ENCODE data around the gene ADAM8. TPM values are rescaled to one million over a fixed set of nuclear protein-coding genes. Genes with fewer than 3 reads are reported as not detected.
"Not testable (repeated sequence)": the region's sequence is repeated elsewhere in the genome, so short reads cannot be mapped to it uniquely, and the experiment has no call there.

Gene ADAM8
- total RNA-seq, 2 experiments from 2014 or later: 142 to 173 TPM

- ATAC-seq: no peak
- CTCF ChIA-PET: no interaction called here
- no peak for DNase-seq
- Mint-ChIP-seq H3K4me1 (peaks cover 16% of the 10 kb centered on the region), H3K36me3 (no peaks in the 10 kb centered on the region), H3K27ac (no peak overlapping the region), H3K4me3 (no peak overlapping the region), H3K9me3 (ENCODE audit: low read depth) (no peaks in the 10 kb centered on the region), H3K27me3 (peaks cover 60% of the 10 kb centered on the region)
These were observed 45.3 kb downstream of the ADAM8 start for GRCh38 chr10:133231244-133231945.

- Mint-ChIP-seq H3K4me1 (peaks cover 21% of the 10 kb centered on the region), H3K9me3 (ENCODE audit: low read depth) (no peaks in the 10 kb centered on the region), H3K4me3 (no peak overlapping the region), H3K27me3 (peaks cover 60% of the 10 kb centered on the region), H3K36me3 (no peaks in the 10 kb centered on the region), H3K27ac (no peak overlapping the region)
- CTCF ChIA-PET: no interaction called here
- DNase-seq: no peak
- no peak for ATAC-seq
These were observed 46.1 kb downstream of the ADAM8 start for GRCh38 chr10:133230387-133231195.

GRCh38 chr10:133230044-133230361 is 46.7 kb downstream of the ADAM8 start, which contains the start of gene UTF1:
Gene UTF1, plus strand, starts transcription at chr10:133230217. Its CDS starts 72 bp downstream, at chr10:133230289.
- Mint-ChIP-seq H3K36me3 (no peaks in the 10 kb centered on the region), H3K27me3 (peaks cover 58% of the 10 kb centered on the region), H3K27ac (no peak within 1 kb of the TSS), H3K4me3 (peak within 1 kb of the TSS; percentile 28), H3K9me3 (ENCODE audit: low read depth) (no peaks in the 10 kb centered on the region), H3K4me1 (peaks cover 26% of the 10 kb centered on the region)
- no peak for ATAC-seq
- no peak for DNase-seq
- CTCF ChIA-PET: no interaction called here

GRCh38 chr10:133229265-133230043 is 47.2 kb downstream of the ADAM8 start:
- CTCF ChIA-PET: no interaction called here
- ATAC-seq: no peak
- peaks cover 26% of the 10 kb centered on the region for H3K4me1 Mint-ChIP-seq
- peak overlapping the region; percentile 28 for H3K4me3 Mint-ChIP-seq
- H3K36me3 Mint-ChIP-seq: no peaks in the 10 kb centered on the region
- H3K27ac Mint-ChIP-seq: no peak overlapping the region
- H3K9me3 Mint-ChIP-seq (ENCODE audit: low read depth): no peaks in the 10 kb centered on the region
- DNase-seq: no peak
- H3K27me3 Mint-ChIP-seq: peaks cover 55% of the 10 kb centered on the region

- H3K27ac Mint-ChIP-seq: no peak overlapping the region
- peaks cover 26% of the 10 kb centered on the region for H3K4me1 Mint-ChIP-seq
- DNase-seq (no peak), ATAC-seq (no peak)
- H3K4me3 Mint-ChIP-seq: no peak overlapping the region
- CTCF ChIA-PET: interaction anchor here (2.0 to 3.0 kb wide), 2 partner anchors 48 to 84 kb away, joined by 6 to 17 read pairs; no protein-coding TSS in a partner anchor
- peaks cover 40% of the 10 kb centered on the region for H3K27me3 Mint-ChIP-seq
- no peaks in the 10 kb centered on the region for H3K36me3 Mint-ChIP-seq
- no peaks in the 10 kb centered on the region for H3K9me3 Mint-ChIP-seq (ENCODE audit: low read depth)
These were observed 49.4 kb downstream of the ADAM8 start for GRCh38 chr10:133227256-133227655.

GRCh38 chr10:133226251-133226808 is 50.3 kb downstream of the ADAM8 start:
- H3K27ac Mint-ChIP-seq: peak overlapping the region; percentile 79
- peaks cover 32% of the 10 kb centered on the region for H3K27me3 Mint-ChIP-seq
- no peaks in the 10 kb centered on the region for H3K36me3 Mint-ChIP-seq
- ATAC-seq (peak; percentile 55), DNase-seq (peak; percentile 60)
- peaks cover 26% of the 10 kb centered on the region for H3K4me1 Mint-ChIP-seq
- CTCF ChIA-PET: interaction anchor here (0.6 to 3.0 kb wide), 5 partner anchors 31 to 89 kb away, joined by 3 to 17 read pairs (median 6); no protein-coding TSS in a partner anchor
- peak overlapping the region; percentile 58 for H3K4me3 Mint-ChIP-seq
- no peaks in the 10 kb centered on the region for H3K9me3 Mint-ChIP-seq (ENCODE audit: low read depth)

GRCh38 chr10:133225707-133226191 is 50.9 kb downstream of the ADAM8 start:
- H3K27ac Mint-ChIP-seq: peak overlapping the region; percentile 79
- H3K36me3 Mint-ChIP-seq: no peaks in the 10 kb centered on the region
- peak overlapping the region; percentile 58 for H3K4me3 Mint-ChIP-seq
- peaks cover 26% of the 10 kb centered on the region for H3K4me1 Mint-ChIP-seq
- H3K27me3 Mint-ChIP-seq: peaks cover 34% of the 10 kb centered on the region
- DNase-seq (peak; percentile 58), ATAC-seq (peak; percentile 70)
- H3K9me3 Mint-ChIP-seq (ENCODE audit: low read depth): no peaks in the 10 kb centered on the region
- CTCF ChIA-PET: interaction anchor here (1.1 to 3.0 kb wide), 4 partner anchors 31 to 82 kb away, joined by 3 to 17 read pairs (median 4); no protein-coding TSS in a partner anchor

- CTCF ChIA-PET: interaction anchor here (1.1 to 3.0 kb wide), 4 partner anchors 32 to 83 kb away, joined by 3 to 17 read pairs (median 4); no protein-coding TSS in a partner anchor
- Mint-ChIP-seq H3K27me3 (peaks cover 34% of the 10 kb centered on the region), H3K9me3 (ENCODE audit: low read depth) (no peaks in the 10 kb centered on the region), H3K4me1 (peaks cover 26% of the 10 kb centered on the region), H3K4me3 (peak overlapping the region; percentile 58), H3K36me3 (no peaks in the 10 kb centered on the region), H3K27ac (peak overlapping the region; percentile 79)
- ATAC-seq: no peak
- DNase-seq: no peak
These were observed 51.8 kb downstream of the ADAM8 start for GRCh38 chr10:133224756-133225372.

- DNase-seq (no peak), ATAC-seq (no peak)
- no peak overlapping the region for H3K27ac Mint-ChIP-seq
- peaks cover 23% of the 10 kb centered on the region for H3K4me1 Mint-ChIP-seq
- CTCF ChIA-PET: no interaction called here
- no peaks in the 10 kb centered on the region for H3K9me3 Mint-ChIP-seq (ENCODE audit: low read depth)
- H3K27me3 Mint-ChIP-seq: peaks cover 29% of the 10 kb centered on the region
- H3K36me3 Mint-ChIP-seq: no peaks in the 10 kb centered on the region
- no peak overlapping the region for H3K4me3 Mint-ChIP-seq
These were observed 52.6 kb downstream of the ADAM8 start for GRCh38 chr10:133224076-133224475.

GRCh38 chr10:133221756-133222155 is 54.9 kb downstream of the ADAM8 start:
- H3K36me3 Mint-ChIP-seq; H3K27ac Mint-ChIP-seq; DNase-seq; H3K4me3 Mint-ChIP-seq; ATAC-seq; H3K9me3 Mint-ChIP-seq (ENCODE audit: low read depth); CTCF ChIA-PET: not testable (repeated sequence)
- Mint-ChIP-seq H3K4me1 (peaks cover 18% of the 10 kb centered on the region), H3K27me3 (peaks cover 13% of the 10 kb centered on the region)

- DNase-seq (no peak), ATAC-seq (no peak)
- CTCF ChIA-PET: no interaction called here
- Mint-ChIP-seq H3K36me3 (no peaks in the 10 kb centered on the region), H3K27me3 (peaks cover 9% of the 10 kb centered on the region), H3K4me3 (no peak overlapping the region), H3K4me1 (peaks cover 14% of the 10 kb centered on the region), H3K9me3 (ENCODE audit: low read depth) (no peaks in the 10 kb centered on the region), H3K27ac (no peak overlapping the region)
These were observed 55.3 kb downstream of the ADAM8 start for GRCh38 chr10:133221331-133221730.

- DNase-seq (no peak), ATAC-seq (no peak)
- H3K9me3 Mint-ChIP-seq (ENCODE audit: low read depth): no peaks in the 10 kb centered on the region
- no peak overlapping the region for H3K27ac Mint-ChIP-seq
- no peaks in the 10 kb centered on the region for H3K36me3 Mint-ChIP-seq
- CTCF ChIA-PET: no interaction called here
- H3K4me1 Mint-ChIP-seq: no peaks in the 10 kb centered on the region
- H3K27me3 Mint-ChIP-seq: peaks cover 5% of the 10 kb centered on the region
- H3K4me3 Mint-ChIP-seq: no peak overlapping the region
These were observed 56.9 kb downstream of the ADAM8 start for GRCh38 chr10:133219782-133220181.
